ENCODE results near the gene CCDC51.
"Not testable (repeated sequence)": the region's sequence is repeated elsewhere in the genome, so short reads cannot be mapped to it uniquely, and the experiment has no call there.

Gene CCDC51

GRCh38 chr3:48402281-48402732 lies 37.6 kb downstream of the CCDC51 start:
- no peak overlapping the region for H3K4me3 ChIP-seq (replicated peaks; ENCODE audit: low read depth, low read length)
- DNase-seq (ENCODE audit: low read depth), result peak; percentile 91
- TF ChIP-seq, protein P1, sequence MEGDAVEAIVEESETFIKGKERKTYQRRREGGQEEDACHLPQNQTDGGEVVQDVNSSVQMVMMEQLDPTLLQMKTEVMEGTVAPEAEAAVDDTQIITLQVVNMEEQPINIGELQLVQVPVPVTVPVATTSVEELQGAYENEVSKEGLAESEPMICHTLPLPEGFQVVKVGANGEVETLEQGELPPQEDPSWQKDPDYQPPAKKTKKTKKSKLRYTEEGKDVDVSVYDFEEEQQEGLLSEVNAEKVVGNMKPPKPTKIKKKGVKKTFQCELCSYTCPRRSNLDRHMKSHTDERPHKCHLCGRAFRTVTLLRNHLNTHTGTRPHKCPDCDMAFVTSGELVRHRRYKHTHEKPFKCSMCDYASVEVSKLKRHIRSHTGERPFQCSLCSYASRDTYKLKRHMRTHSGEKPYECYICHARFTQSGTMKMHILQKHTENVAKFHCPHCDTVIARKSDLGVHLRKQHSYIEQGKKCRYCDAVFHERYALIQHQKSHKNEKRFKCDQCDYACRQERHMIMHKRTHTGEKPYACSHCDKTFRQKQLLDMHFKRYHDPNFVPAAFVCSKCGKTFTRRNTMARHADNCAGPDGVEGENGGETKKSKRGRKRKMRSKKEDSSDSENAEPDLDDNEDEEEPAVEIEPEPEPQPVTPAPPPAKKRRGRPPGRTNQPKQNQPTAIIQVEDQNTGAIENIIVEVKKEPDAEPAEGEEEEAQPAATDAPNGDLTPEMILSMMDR (IDR thresholded peaks at IDR 0.05; ENCODE audit: low read length, missing control alignments), result no peak

DNA sequence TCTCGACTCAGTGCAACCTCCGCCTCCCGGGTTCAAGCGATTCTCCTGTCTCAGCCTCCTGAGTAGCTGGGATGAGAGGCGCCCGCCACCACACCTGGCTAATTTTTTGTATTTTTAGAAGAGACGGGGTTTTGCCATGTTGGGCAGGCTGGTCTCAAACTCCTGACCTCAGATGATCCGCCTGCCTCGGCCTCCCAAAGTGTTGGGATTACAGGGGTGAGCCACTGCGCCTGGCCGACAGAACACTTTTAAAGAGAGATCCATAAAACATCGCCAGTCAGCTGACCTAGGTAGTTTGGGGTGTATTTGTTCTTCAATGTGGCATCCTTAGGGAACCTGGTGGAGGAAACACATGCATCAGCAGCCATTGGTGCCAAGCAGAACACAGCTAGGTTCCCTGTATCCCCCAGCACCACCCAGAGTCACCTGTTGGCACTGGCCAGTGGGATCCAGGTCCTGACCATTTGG lies 38.5 kb downstream of the CCDC51 start:
- not testable (repeated sequence) for DNase-seq (ENCODE audit: low read depth); H3K4me3 ChIP-seq (replicated peaks; ENCODE audit: low read depth, low read length)

DNA sequence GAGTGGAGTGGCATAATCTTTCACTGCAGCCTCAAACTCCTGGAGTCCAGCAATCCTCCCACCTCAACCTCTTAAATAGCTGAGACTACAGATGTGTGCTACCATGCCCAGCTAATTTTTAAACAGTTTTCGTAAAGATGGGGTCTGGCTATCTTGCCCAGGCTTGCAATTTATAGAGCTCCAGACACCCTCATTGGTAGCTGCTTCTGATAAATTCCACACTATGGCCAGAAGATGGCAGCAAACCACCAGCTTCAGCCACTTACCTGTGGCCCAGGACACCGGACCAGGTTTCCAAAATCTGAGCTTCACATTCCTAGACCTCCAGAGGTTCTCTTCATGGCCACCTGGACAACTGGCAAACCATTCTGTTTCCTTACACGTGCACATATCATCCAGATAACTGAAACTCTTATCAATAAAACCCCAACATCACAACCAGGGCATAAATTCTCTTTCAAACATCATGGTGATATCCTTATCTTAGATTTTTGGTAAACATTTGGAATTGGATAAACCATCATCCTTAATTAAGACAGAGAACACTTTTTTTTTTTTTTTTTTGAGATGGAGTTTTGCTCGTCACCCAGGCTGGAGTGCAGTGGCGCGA lies 39.0 kb downstream of the CCDC51 start:
- no peak overlapping the region for H3K4me3 ChIP-seq (replicated peaks; ENCODE audit: low read depth, low read length)
- DNase-seq (ENCODE audit: low read depth), result peak; percentile 69
- TF ChIP-seq, protein P1 (IDR thresholded peaks at IDR 0.05; ENCODE audit: low read length, missing control alignments), result peak; percentile 73

GRCh38 chr3:48399387-48400172 lies 40.3 kb downstream of the CCDC51 start:
- TF ChIP-seq, protein P1 (IDR thresholded peaks at IDR 0.05; ENCODE audit: low read length, missing control alignments), result no peak
- DNase-seq (ENCODE audit: low read depth), result no peak
- H3K4me3 ChIP-seq (replicated peaks; ENCODE audit: low read depth, low read length), result no peak overlapping the region

GRCh38 chr3:48398701-48399386 lies 41.1 kb downstream of the CCDC51 start:
- TF ChIP-seq, protein P1 (IDR thresholded peaks at IDR 0.05; ENCODE audit: low read length, missing control alignments), result no peak
- H3K4me3 ChIP-seq (replicated peaks; ENCODE audit: low read depth, low read length), result no peak overlapping the region
- DNase-seq (ENCODE audit: low read depth), result no peak

- TF ChIP-seq, protein P1 (IDR thresholded peaks at IDR 0.05; ENCODE audit: low read length, missing control alignments), result no peak
- no peak for DNase-seq (ENCODE audit: low read depth)
- no peak overlapping the region for H3K4me3 ChIP-seq (replicated peaks; ENCODE audit: low read depth, low read length)
These were observed 41.9 kb downstream of the CCDC51 start for GRCh38 chr3:48397767-48398681.

Data from fibroblast of pulmonary artery (primary cell).